K562 (cell line): ENCODE data around the gene B4GALNT4. TPM values are rescaled to one million over a fixed set of nuclear protein-coding genes. Genes with fewer than 3 reads are reported as not detected.
A peak's percentile ranks its signal among the peaks of the same experiment; 100 is the strongest.

ENCODE experiments used
- ARHGAP35 ChIP-seq: fragments of 450-650 bp; IDR thresholded peaks from 2 replicates; pipeline ENCODE4 v1.6.1; 2018; ENCODE audit not compliant: partially characterized antibody
- BHLHE40 ChIP-seq: IDR thresholded peaks from 2 replicates; pipeline ENCODE4 v1.6.1; 2011; ENCODE audit warnings: low read length, improper control_type of control experiment
- CUX1 ChIP-seq: fragments of 200-800 bp; sonication (Bioruptor generic); IDR thresholded peaks from 2 replicates; pipeline ENCODE4 v1.6.1; 2016; ENCODE audit warnings: missing genetic modification characterization, missing compliant biosample characterization
- DPF2 ChIP-seq: fragments of 450-650 bp; IDR thresholded peaks from 2 replicates; pipeline ENCODE4 v1.6.1; 2016
- EP400 ChIP-seq: fragments of 450-650 bp; IDR thresholded peaks from 2 replicates; pipeline ENCODE4 v1.6.1; 2017; ENCODE audit warnings: antibody characterized with exemption, mild to moderate bottlenecking, moderate library complexity
- ETS2 ChIP-seq: IDR thresholded peaks from 2 replicates; pipeline ENCODE4 v1.6.1; 2016; ENCODE audit warnings: borderline replicate concordance, missing genetic modification characterization, mild to moderate bottlenecking, moderate library complexity, missing compliant biosample characterization; ENCODE audit not compliant: poor library complexity, severe bottlenecking
- ETV1 ChIP-seq: fragments of 450-650 bp; conservative IDR thresholded peaks from 2 replicates; pipeline ENCODE4 v1.6.1; 2016; ENCODE audit warnings: missing genetic modification characterization, control low read depth, low read depth, missing compliant biosample characterization
- HDAC8 ChIP-seq: fragments of 450-650 bp; IDR thresholded peaks from 2 replicates; pipeline ENCODE4 v1.6.1; 2016; ENCODE audit warnings: mild to moderate bottlenecking, missing genetic modification characterization, moderate library complexity, missing compliant biosample characterization
- KAT2B ChIP-seq: IDR thresholded peaks from one replicate; pipeline ENCODE4 v1.6.1; 2012; ENCODE audit warnings: low read depth, mild to moderate bottlenecking, control low read depth, inconsistent platforms, low read length, moderate library complexity
- MCM7 ChIP-seq, 2 experiments: fragments of 450-650 bp; IDR thresholded peaks; 2 replicates each; pipeline ENCODE4 v1.6.1; 2016 to 2018
- NBN ChIP-seq: fragments of 450-650 bp; IDR thresholded peaks from 2 replicates; pipeline ENCODE4 v1.6.1; 2016; ENCODE audit warnings: low read depth, mild to moderate bottlenecking
- PYGO2 ChIP-seq: fragments of 450-650 bp; IDR thresholded peaks from 2 replicates; pipeline ENCODE4 v1.6.1; 2016; ENCODE audit warnings: mild to moderate bottlenecking, missing genetic modification characterization, moderate library complexity, missing compliant biosample characterization
- RBM34 ChIP-seq: fragments of 200-400 bp; formaldehyde crosslinking; IDR thresholded peaks from 2 replicates; pipeline ENCODE4 v1.6.1; 2018; ENCODE audit warnings: low read length, borderline replicate concordance; ENCODE audit not compliant: insufficient read depth
- RCOR1 ChIP-seq, 2 experiments: IDR thresholded peaks; 2 replicates each; pipeline ENCODE4 v1.6.1; 2012; ENCODE audit warnings: low read depth in 2 of 2, low read length in 2 of 2, borderline replicate concordance in 1 of 2, improper control_type of control experiment in 1 of 2
- TCF3 ChIP-seq: sonication (generic); formaldehyde crosslinking; IDR thresholded peaks from 2 replicates; pipeline ENCODE4 v1.4.0; 2020; ENCODE audit warnings: mild to moderate bottlenecking, missing genetic modification reagents
- ZBTB17 ChIP-seq: fragments of 450-650 bp; formaldehyde crosslinking; IDR thresholded peaks from 2 replicates; pipeline ENCODE4 v1.4.0; 2020; ENCODE audit warnings: mild to moderate bottlenecking
- ZNF280B ChIP-seq: fragments of 250-450 bp; sonication (Bioruptor Pico); IDR thresholded peaks from 2 replicates; pipeline ENCODE4 v1.5.1; 2021; ENCODE audit warnings: mild to moderate bottlenecking
- ZNF507 ChIP-seq: conservative IDR thresholded peaks from 2 replicates; pipeline ENCODE4 v1.6.1; 2017; ENCODE audit warnings: missing genetic modification characterization, missing compliant biosample characterization
- polyA plus RNA-seq, 8 experiments: library from polyadenylated mRNA; depleted of rRNA in 4 of 8; stranded (reverse) in 5 of 8; unstranded in 3 of 8; fragments of >200 nt; fragmentation: Nextera tagmentation in 2 of 8; fragmentation: Illumina TruSeq in 1 of 8; extraction: Ambion mirVana in 2 of 8; extraction: Trizol in 1 of 8; gene quantifications; 2 replicates each; pipeline versions ENCODE4 v1.2.1 to v1.2.3, GENCODE V29; 2011 to 2014; ENCODE audit warnings: inconsistent platforms in 1 of 8, missing spikeins in 1 of 8
- total RNA-seq, 7 experiments: library from RNA; depleted of rRNA in 6 of 7; stranded (reverse); fragments of >200 nt in 6 of 7; fragmentation: Illumina TruSeq in 2 of 7; extraction: Trizol in 2 of 7; gene quantifications; 2 replicates each; pipeline versions ENCODE4 v1.2.1 to v1.2.3, GENCODE V29; 2011 to 2021; ENCODE audit warnings: low replicate concordance in 1 of 7
- TF ChIP-seq, protein P1 (sequence below): sonication (generic); formaldehyde crosslinking; IDR thresholded peaks from 2 replicates; pipeline ENCODE4 v1.8.1; 2023; ENCODE audit warnings: mild to moderate bottlenecking, missing genetic modification reagents
- TF ChIP-seq, protein P2 (sequence below): fragments of 450-650 bp; formaldehyde crosslinking; IDR thresholded peaks from 2 replicates; pipeline ENCODE4 v1.4.0; 2022; ENCODE audit warnings: mild to moderate bottlenecking, moderate library complexity

The B4GALNT4 gene
- total and polyA plus RNA-seq, 9 of the 15 experiments (the other 6 are each of a cell fraction or from before 2014, with no cell fraction given) = 0.20 to 37.1 (median 10.8) TPM; not detected in 1

DNA sequence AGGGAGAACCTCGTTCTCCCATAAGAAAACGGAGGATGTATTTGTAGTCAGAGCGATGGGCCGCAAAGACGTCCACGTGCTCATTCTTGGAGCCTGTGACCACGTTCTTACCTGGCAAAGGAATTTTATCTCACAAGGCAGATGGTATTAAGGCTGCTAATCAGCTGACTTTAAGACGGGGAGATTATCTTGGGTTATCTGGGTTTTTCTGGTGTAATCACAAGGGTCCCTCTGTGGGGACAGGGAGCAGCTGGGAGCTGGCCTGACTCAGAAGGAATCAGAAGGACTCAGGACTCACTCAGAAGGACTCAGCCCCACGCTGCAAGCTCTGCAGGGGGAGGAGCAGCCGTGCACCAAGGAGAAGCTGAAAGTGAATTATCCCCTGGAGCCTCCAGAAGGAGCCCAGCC lies 53.0 kb downstream of the B4GALNT4 start (continued):
- no peak for TF ChIP-seq ETV1
- TF ChIP-seq, protein P1, sequence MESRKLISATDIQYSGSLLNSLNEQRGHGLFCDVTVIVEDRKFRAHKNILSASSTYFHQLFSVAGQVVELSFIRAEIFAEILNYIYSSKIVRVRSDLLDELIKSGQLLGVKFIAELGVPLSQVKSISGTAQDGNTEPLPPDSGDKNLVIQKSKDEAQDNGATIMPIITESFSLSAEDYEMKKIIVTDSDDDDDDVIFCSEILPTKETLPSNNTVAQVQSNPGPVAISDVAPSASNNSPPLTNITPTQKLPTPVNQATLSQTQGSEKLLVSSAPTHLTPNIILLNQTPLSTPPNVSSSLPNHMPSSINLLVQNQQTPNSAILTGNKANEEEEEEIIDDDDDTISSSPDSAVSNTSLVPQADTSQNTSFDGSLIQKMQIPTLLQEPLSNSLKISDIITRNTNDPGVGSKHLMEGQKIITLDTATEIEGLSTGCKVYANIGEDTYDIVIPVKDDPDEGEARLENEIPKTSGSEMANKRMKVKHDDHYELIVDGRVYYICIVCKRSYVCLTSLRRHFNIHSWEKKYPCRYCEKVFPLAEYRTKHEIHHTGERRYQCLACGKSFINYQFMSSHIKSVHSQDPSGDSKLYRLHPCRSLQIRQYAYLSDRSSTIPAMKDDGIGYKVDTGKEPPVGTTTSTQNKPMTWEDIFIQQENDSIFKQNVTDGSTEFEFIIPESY (CRISPR knock-in tag) = 0 out of 2 replicates have a peak, but pooled peaks have one; percentile 30
- peak; percentile 76 for TF ChIP-seq TCF3 (CRISPR knock-in tag)
- no peak for TF ChIP-seq HDAC8 (tag)
- TF ChIP-seq KAT2B = no peak
- TF ChIP-seq MCM7 (IDR thresholded peaks at IDR 0.05) = no peak
- TF ChIP-seq DPF2 = peak; percentile 70
- peak; percentile 50; the same call in 1 of the 2 replicates for TF ChIP-seq EP400
- TF ChIP-seq ZNF280B = no peak
- no peak for TF ChIP-seq CUX1 (CRISPR knock-in tag)
- no peak for TF ChIP-seq RBM34
- TF ChIP-seq ARHGAP35 = no peak
- TF ChIP-seq ETS2 (tag) = no peak
- peak in 1 of 2 experiments; percentile 55; a peak in 1 of 4 replicates for TF ChIP-seq RCOR1 (IDR thresholded peaks at IDR 0.05; ENCODE audit: borderline replicate concordance in 1 of 2, low read depth in 2 of 2, low read length in 2 of 2)
- peak; percentile 33; the same call in 1 of the 2 replicates for TF ChIP-seq NBN
- TF ChIP-seq BHLHE40 = 0 out of 2 replicates have a peak, but pooled peaks have one; percentile 38
- no peak for TF ChIP-seq PYGO2 (tag)
- no peak for TF ChIP-seq ZBTB17
- TF ChIP-seq ZNF507 = no peak
- TF ChIP-seq, protein P2, sequence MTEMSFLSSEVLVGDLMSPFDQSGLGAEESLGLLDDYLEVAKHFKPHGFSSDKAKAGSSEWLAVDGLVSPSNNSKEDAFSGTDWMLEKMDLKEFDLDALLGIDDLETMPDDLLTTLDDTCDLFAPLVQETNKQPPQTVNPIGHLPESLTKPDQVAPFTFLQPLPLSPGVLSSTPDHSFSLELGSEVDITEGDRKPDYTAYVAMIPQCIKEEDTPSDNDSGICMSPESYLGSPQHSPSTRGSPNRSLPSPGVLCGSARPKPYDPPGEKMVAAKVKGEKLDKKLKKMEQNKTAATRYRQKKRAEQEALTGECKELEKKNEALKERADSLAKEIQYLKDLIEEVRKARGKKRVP (CRISPR knock-in tag) = no peak
